HEK293 (cell line): Measurements from ENCODE around the gene SRBD1.

Experiments used
- CTCF ChIA-PET: fragments of 350-600 bp; formaldehyde crosslinking; extraction: SDS; loops from one replicate; lab custom pipeline; 2021; ENCODE audit warnings: antibody characterized with exemption; lab: Yijun Ruan, JAX
- POLR2A ChIA-PET: fragments of 300-600 bp; formaldehyde crosslinking; extraction: SDS; loops from one replicate; lab custom pipeline; 2020; ENCODE audit warnings: antibody characterized with exemption, inconsistent platforms; lab: Yijun Ruan, JAX
- H3K27ac ChIP-seq: fragments of 200-500 bp; sonication (Bioruptor generic); 2 replicates; pipeline ENCODE4 v1.5.1; 2014; ENCODE audit warnings: low read depth, low read length, control low read depth, inconsistent platforms; ENCODE audit errors: extremely low read depth
- H3K36me3 ChIP-seq, 2 experiments: fragments of 200-500 bp in 1 of 2; sonication (Bioruptor generic) in 1 of 2; 1 replicate in 1 of 2; 2 replicates in 1 of 2; pipeline ENCODE4 v1.5.1; 2014 to 2017; ENCODE audit warnings: inconsistent platforms in 2 of 2, low read length in 2 of 2; ENCODE audit not compliant: control insufficient read depth in 2 of 2, insufficient read depth in 1 of 2
- H3K4me1 ChIP-seq: fragments of 200-500 bp; sonication (Bioruptor generic); 2 replicates; pipeline ENCODE4 v1.5.1; 2014; ENCODE audit warnings: mild to moderate bottlenecking, low read length, inconsistent platforms; ENCODE audit not compliant: control insufficient read depth, insufficient read depth
- H3K4me3 ChIP-seq: 2 replicates; pipeline ENCODE4 v1.5.1; 2011; ENCODE audit warnings: low read depth, mild to moderate bottlenecking, control low read depth, low read length, moderate library complexity
- H3K9me3 ChIP-seq: fragments of 200-500 bp; sonication (Bioruptor generic); 2 replicates; pipeline ENCODE4 v1.5.1; 2014; ENCODE audit warnings: low read depth, low read length, inconsistent platforms; ENCODE audit not compliant: control insufficient read depth, insufficient read depth
- GFI1B ChIP-seq: fragments of 450-650 bp; formaldehyde crosslinking; IDR thresholded peaks from 2 replicates; pipeline ENCODE4 v1.5.1; 2016; ENCODE audit warnings: missing biosample characterization, missing genetic modification characterization
- GLI4 ChIP-seq: fragments of 450-650 bp; formaldehyde crosslinking; IDR thresholded peaks from 2 replicates; pipeline ENCODE4 v1.5.1; 2016; ENCODE audit warnings: missing biosample characterization, missing genetic modification characterization
- HOXD13 ChIP-seq: sonication (generic); formaldehyde crosslinking; IDR thresholded peaks from 2 replicates; pipeline ENCODE4 v1.8.0; 2022; ENCODE audit warnings: missing genetic modification reagents, borderline replicate concordance
- KLF16 ChIP-seq: fragments of 450-650 bp; formaldehyde crosslinking; IDR thresholded peaks from 2 replicates; pipeline ENCODE4 v1.5.1; 2017; ENCODE audit warnings: missing biosample characterization, missing genetic modification characterization
- ZNF169 ChIP-seq: fragments of 450-650 bp; formaldehyde crosslinking; IDR thresholded peaks from 2 replicates; pipeline ENCODE4 v1.5.1; 2016; ENCODE audit warnings: missing biosample characterization, missing genetic modification characterization
- ZNF175 ChIP-seq: fragments of 450-650 bp; formaldehyde crosslinking; IDR thresholded peaks from 2 replicates; pipeline ENCODE4 v1.5.1; 2016; ENCODE audit warnings: missing biosample characterization, missing genetic modification characterization
- ZNF239 ChIP-seq: fragments of 450-650 bp; formaldehyde crosslinking; IDR thresholded peaks from 2 replicates; pipeline ENCODE4 v1.5.1; 2016; ENCODE audit warnings: missing biosample characterization, missing genetic modification characterization
- ZNF266 ChIP-seq: fragments of 450-650 bp; formaldehyde crosslinking; IDR thresholded peaks from 2 replicates; pipeline ENCODE4 v1.5.1; 2016; ENCODE audit warnings: missing biosample characterization, missing genetic modification characterization, low read depth
- ZNF350 ChIP-seq: fragments of 450-650 bp; formaldehyde crosslinking; IDR thresholded peaks from 2 replicates; pipeline ENCODE4 v1.5.0; 2017; ENCODE audit warnings: missing biosample characterization, mild to moderate bottlenecking, missing genetic modification characterization
- ZNF354C ChIP-seq: fragments of 450-650 bp; formaldehyde crosslinking; IDR thresholded peaks from 2 replicates; pipeline ENCODE4 v1.5.1; 2016; ENCODE audit warnings: missing biosample characterization, missing genetic modification characterization, low read depth, borderline replicate concordance
- ZNF596 ChIP-seq: fragments of 450-650 bp; IDR thresholded peaks from 2 replicates; pipeline ENCODE4 v1.5.0; 2018; ENCODE audit warnings: missing biosample characterization, mild to moderate bottlenecking, missing genetic modification characterization, moderate library complexity
- ZNF600 ChIP-seq: fragments of 450-650 bp; formaldehyde crosslinking; IDR thresholded peaks from 2 replicates; pipeline ENCODE4 v1.5.1; 2016; ENCODE audit warnings: missing biosample characterization, missing genetic modification characterization
- ZNF626 ChIP-seq: fragments of 450-650 bp; sonication (Bioruptor Pico); formaldehyde crosslinking; IDR thresholded peaks from 2 replicates; pipeline ENCODE4 v1.5.1; 2018; ENCODE audit warnings: missing biosample characterization, missing genetic modification characterization, inconsistent platforms
- ZNF707 ChIP-seq: fragments of 450-650 bp; formaldehyde crosslinking; IDR thresholded peaks from 2 replicates; pipeline ENCODE4 v1.5.1; 2016; ENCODE audit warnings: missing biosample characterization, missing genetic modification characterization
- ZNF768 ChIP-seq: fragments of 450-650 bp; formaldehyde crosslinking; IDR thresholded peaks from 2 replicates; pipeline ENCODE4 v1.5.1; 2018; ENCODE audit warnings: missing biosample characterization, mild to moderate bottlenecking, missing genetic modification characterization
- ZSCAN16 ChIP-seq: fragments of 450-650 bp; formaldehyde crosslinking; IDR thresholded peaks from 2 replicates; pipeline ENCODE4 v1.5.1; 2016; ENCODE audit warnings: missing biosample characterization, missing genetic modification characterization
- TF ChIP-seq, protein P1 (sequence below): fragments of 450-650 bp; formaldehyde crosslinking; IDR thresholded peaks from 2 replicates; pipeline ENCODE4 v1.5.1; 2016; ENCODE audit warnings: missing biosample characterization, missing genetic modification characterization
- TF ChIP-seq, protein P2 (sequence below): fragments of 450-650 bp; formaldehyde crosslinking; IDR thresholded peaks from 2 replicates; pipeline ENCODE4 v1.5.1; 2016; ENCODE audit warnings: missing biosample characterization, missing genetic modification characterization
- TF ChIP-seq, protein P3 (sequence below): fragments of 450-650 bp; formaldehyde crosslinking; IDR thresholded peaks from 2 replicates; pipeline ENCODE4 v1.5.1; 2016; ENCODE audit warnings: missing biosample characterization, missing genetic modification characterization, borderline replicate concordance
- TF ChIP-seq, protein P4 (sequence below): fragments of 450-650 bp; formaldehyde crosslinking; optimal IDR thresholded peaks from 2 replicates; pipeline ENCODE3; 2016; ENCODE audit warnings: missing biosample characterization, mild to moderate bottlenecking, missing genetic modification characterization
- TF ChIP-seq, protein P5 (sequence below): fragments of 450-650 bp; formaldehyde crosslinking; IDR thresholded peaks from 2 replicates; pipeline ENCODE4 v1.5.1; 2016; ENCODE audit warnings: missing biosample characterization, missing genetic modification characterization
- TF ChIP-seq, protein P6 (sequence below): fragments of 450-650 bp; formaldehyde crosslinking; IDR thresholded peaks from 2 replicates; pipeline ENCODE4 v1.5.1; 2016; ENCODE audit warnings: missing biosample characterization, missing genetic modification characterization

SRBD1 gene

DNA sequence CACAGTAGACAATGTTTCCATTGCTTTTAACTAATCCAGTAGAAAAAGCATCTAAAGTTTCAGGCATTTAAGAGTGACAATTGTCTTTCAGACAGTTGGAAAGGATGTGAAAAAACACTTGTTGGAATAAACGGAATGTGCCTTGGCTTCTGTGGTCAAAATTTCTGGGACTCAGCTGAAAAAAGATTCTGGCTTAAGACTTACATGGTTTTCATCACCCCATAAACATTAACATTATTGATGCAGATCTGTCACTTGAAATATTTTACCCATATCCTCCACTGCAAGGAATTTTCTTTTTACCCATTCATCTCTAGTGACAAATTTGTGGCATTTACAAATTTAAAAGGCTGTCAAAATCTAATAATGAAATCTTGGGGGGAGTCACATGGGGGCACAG, 166.0 kb downstream of the SRBD1 start (continued):
- TF ChIP-seq, protein P1, sequence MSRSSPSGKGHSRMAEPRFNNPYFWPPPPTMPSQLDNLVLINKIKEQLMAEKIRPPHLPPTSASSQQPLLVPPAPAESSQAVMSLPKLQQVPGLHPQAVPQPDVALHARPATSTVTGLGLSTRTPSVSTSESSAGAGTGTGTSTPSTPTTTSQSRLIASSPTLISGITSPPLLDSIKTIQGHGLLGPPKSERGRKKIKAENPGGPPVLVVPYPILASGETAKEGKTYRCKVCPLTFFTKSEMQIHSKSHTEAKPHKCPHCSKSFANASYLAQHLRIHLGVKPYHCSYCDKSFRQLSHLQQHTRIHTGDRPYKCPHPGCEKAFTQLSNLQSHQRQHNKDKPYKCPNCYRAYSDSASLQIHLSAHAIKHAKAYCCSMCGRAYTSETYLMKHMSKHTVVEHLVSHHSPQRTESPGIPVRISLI (tag by site-specific recombination): no peak
- no peak for TF ChIP-seq ZNF600 (tag by site-specific recombination)
- TF ChIP-seq KLF16: no peak
- TF ChIP-seq ZNF266 (tag by site-specific recombination): no peak
- no peak for TF ChIP-seq GFI1B (tag by site-specific recombination)
- TF ChIP-seq ZNF169 (tag by site-specific recombination): no peak
- TF ChIP-seq, protein P2, sequence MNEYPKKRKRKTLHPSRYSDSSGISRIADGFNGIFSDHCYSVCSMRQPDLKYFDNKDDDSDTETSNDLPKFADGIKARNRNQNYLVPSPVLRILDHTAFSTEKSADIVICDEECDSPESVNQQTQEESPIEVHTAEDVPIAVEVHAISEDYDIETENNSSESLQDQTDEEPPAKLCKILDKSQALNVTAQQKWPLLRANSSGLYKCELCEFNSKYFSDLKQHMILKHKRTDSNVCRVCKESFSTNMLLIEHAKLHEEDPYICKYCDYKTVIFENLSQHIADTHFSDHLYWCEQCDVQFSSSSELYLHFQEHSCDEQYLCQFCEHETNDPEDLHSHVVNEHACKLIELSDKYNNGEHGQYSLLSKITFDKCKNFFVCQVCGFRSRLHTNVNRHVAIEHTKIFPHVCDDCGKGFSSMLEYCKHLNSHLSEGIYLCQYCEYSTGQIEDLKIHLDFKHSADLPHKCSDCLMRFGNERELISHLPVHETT (tag by site-specific recombination): no peak
- TF ChIP-seq ZNF626 (tag by site-specific recombination): no peak
- no peak for TF ChIP-seq ZNF354C (tag by site-specific recombination)
- TF ChIP-seq, all 188 proteins: peak for 0

DNA sequence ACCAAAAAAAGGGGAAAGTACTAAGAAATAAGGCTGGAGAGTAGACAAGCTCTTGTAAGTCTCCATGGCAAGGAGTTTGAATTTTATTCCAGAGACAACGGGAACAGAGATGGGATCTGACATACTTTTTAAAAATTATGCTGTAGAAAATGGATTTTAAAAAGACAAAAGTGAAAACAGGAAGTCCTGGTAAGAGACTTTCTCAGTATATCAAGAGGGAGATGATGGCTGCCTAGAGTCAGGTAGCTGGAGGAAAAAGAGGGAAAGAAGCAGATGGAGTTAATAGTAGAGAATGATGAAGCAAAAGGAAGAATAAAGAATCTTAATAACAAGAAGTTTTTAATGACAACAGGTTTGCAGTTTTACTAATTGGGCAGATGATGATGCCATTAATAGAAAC, 168.1 kb downstream of the SRBD1 start:
- Histone ChIP-seq H3K27ac (no peak overlapping the region), H3K4me1 (no peaks in the 10 kb centered on the region), H3K4me3 (no peak overlapping the region), H3K36me3 (no peaks in the 10 kb centered on the region), H3K9me3 (no peaks in the 10 kb centered on the region)
- TF ChIP-seq ZNF239 (tag by site-specific recombination) (no peak), ZNF175 (tag by site-specific recombination) (no peak), GLI4 (tag by site-specific recombination) (no peak), HOXD13 (no peak)
- ChIA-PET POLR2A (no interaction called here), CTCF (no interaction called here)

DNA sequence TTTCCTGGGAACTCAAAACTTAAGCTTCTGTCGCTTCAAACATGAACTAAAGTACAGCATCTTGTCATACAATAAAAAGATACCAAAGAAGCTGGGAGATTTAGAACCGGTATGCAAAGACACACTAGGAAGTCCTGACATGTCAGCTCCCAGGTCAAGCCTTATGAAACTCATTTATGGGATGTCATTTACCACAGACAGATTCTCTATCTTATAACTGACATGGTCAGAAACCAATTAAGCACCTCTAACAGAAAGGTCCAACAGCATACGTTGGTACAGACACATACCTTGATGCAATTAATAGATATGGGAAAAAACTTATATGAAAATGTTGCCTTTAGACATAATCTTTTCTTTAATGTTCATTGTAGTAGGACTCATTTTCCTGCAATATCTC, 169.0 kb downstream of the SRBD1 start:
- no peaks in the 10 kb centered on the region for H3K4me1 ChIP-seq
- H3K27ac ChIP-seq: no peak overlapping the region
- H3K4me3 ChIP-seq: no peak overlapping the region
- H3K9me3 ChIP-seq: no peaks in the 10 kb centered on the region
- no peaks in the 10 kb centered on the region for H3K36me3 ChIP-seq
- ChIA-PET CTCF (no interaction called here), POLR2A (no interaction called here)
- TF ChIP-seq ZNF707 (no peak), ZNF596 (tag by site-specific recombination) (no peak), ZNF354C (tag by site-specific recombination) (no peak), ZNF350 (tag by site-specific recombination) (no peak), ZSCAN16 (no peak), ZNF768 (tag by site-specific recombination) (no peak)
- TF ChIP-seq, protein P3, sequence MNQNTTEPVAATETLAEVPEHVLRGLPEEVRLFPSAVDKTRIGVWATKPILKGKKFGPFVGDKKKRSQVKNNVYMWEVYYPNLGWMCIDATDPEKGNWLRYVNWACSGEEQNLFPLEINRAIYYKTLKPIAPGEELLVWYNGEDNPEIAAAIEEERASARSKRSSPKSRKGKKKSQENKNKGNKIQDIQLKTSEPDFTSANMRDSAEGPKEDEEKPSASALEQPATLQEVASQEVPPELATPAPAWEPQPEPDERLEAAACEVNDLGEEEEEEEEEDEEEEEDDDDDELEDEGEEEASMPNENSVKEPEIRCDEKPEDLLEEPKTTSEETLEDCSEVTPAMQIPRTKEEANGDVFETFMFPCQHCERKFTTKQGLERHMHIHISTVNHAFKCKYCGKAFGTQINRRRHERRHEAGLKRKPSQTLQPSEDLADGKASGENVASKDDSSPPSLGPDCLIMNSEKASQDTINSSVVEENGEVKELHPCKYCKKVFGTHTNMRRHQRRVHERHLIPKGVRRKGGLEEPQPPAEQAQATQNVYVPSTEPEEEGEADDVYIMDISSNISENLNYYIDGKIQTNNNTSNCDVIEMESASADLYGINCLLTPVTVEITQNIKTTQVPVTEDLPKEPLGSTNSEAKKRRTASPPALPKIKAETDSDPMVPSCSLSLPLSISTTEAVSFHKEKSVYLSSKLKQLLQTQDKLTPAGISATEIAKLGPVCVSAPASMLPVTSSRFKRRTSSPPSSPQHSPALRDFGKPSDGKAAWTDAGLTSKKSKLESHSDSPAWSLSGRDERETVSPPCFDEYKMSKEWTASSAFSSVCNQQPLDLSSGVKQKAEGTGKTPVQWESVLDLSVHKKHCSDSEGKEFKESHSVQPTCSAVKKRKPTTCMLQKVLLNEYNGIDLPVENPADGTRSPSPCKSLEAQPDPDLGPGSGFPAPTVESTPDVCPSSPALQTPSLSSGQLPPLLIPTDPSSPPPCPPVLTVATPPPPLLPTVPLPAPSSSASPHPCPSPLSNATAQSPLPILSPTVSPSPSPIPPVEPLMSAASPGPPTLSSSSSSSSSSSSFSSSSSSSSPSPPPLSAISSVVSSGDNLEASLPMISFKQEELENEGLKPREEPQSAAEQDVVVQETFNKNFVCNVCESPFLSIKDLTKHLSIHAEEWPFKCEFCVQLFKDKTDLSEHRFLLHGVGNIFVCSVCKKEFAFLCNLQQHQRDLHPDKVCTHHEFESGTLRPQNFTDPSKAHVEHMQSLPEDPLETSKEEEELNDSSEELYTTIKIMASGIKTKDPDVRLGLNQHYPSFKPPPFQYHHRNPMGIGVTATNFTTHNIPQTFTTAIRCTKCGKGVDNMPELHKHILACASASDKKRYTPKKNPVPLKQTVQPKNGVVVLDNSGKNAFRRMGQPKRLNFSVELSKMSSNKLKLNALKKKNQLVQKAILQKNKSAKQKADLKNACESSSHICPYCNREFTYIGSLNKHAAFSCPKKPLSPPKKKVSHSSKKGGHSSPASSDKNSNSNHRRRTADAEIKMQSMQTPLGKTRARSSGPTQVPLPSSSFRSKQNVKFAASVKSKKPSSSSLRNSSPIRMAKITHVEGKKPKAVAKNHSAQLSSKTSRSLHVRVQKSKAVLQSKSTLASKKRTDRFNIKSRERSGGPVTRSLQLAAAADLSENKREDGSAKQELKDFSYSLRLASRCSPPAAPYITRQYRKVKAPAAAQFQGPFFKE (tag by site-specific recombination): no peak
- TF ChIP-seq, protein P4, sequence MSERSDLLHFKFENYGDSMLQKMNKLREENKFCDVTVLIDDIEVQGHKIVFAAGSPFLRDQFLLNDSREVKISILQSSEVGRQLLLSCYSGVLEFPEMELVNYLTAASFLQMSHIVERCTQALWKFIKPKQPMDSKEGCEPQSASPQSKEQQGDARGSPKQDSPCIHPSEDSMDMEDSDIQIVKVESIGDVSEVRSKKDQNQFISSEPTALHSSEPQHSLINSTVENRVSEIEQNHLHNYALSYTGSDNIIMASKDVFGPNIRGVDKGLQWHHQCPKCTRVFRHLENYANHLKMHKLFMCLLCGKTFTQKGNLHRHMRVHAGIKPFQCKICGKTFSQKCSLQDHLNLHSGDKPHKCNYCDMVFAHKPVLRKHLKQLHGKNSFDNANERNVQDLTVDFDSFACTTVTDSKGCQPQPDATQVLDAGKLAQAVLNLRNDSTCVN (tag by site-specific recombination): no peak
- TF ChIP-seq, protein P5, sequence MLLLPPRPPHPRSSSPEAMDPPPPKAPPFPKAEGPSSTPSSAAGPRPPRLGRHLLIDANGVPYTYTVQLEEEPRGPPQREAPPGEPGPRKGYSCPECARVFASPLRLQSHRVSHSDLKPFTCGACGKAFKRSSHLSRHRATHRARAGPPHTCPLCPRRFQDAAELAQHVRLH (tag by site-specific recombination): no peak
- TF ChIP-seq, protein P6, sequence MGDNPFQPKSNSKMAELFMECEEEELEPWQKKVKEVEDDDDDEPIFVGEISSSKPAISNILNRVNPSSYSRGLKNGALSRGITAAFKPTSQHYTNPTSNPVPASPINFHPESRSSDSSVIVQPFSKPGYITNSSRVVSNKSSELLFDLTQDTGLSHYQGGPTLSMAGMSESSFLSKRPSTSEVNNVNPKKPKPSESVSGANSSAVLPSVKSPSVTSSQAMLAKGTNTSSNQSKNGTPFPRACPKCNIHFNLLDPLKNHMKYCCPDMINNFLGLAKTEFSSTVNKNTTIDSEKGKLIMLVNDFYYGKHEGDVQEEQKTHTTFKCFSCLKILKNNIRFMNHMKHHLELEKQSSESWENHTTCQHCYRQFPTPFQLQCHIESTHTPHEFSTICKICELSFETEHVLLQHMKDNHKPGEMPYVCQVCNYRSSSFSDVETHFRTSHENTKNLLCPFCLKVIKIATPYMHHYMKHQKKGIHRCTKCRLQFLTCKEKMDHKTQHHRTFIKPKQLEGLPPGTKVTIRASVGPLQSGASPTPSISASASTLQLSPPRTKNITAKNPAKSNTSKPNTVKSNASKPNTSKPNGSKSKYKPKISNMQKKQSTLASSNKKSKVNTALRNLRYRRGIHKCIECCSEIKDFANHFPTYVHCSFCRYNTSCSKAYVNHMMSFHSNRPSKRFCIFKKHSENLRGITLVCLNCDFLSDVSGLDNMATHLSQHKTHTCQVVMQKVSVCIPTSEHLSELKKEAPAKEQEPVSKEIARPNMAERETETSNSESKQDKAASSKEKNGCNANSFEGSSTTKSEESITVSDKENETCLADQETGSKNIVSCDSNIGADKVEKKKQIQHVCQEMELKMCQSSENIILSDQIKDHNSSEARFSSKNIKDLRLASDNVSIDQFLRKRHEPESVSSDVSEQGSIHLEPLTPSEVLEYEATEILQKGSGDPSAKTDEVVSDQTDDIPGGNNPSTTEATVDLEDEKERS (tag by site-specific recombination): no peak
